Liver (tissue), 5 donors: ENCODE results near the gene DEPDC5. TPM values are rescaled to one million over a fixed set of nuclear protein-coding genes. Genes with fewer than 3 reads are reported as not detected.

Source experiments
- polyA plus RNA-seq, 2 donors: library from polyadenylated mRNA; stranded (reverse) in 1 of 2; unstranded in 1 of 2; fragments of 200-250 nt in 1 of 2; fragments of >200 nt in 1 of 2; fragmentation: Nextera tagmentation in 1 of 2; extraction: Ambion mirVana in 1 of 2; gene quantifications; one replicate each; pipeline versions ENCODE4 v1.2.1 to v1.2.3, GENCODE V29; 2013 to 2015
- small RNA-seq: library from RNA; depleted of rRNA; stranded (forward); fragments of <200 nt; gene quantifications from one replicate; pipeline ENCODE3, GENCODE V24; 2014
- total RNA-seq, 2 donors: library from RNA; depleted of rRNA; stranded (reverse); fragments of >200 nt; gene quantifications; one replicate each; pipeline ENCODE4 v1.2.3, GENCODE V29; 2014
- donor health status: healthy.
- donor health status: healthy.
- donor health status: healthy.

Gene DEPDC5
- total and polyA plus RNA-seq, 4 donors, result 5.5 to 19.4 (median 12.6) TPM

Small RNA genes lying within 50 kb of the gene (small RNA-seq; reads per million reads assigned to genes)
- gene RN7SL20P, result not detected

Other genes with a start within 250 kb of the DEPDC5 start
- gene PISD, start 91.8 kb upstream of the DEPDC5 start, total RNA-seq, result 10 to 100 TPM; 24.3 to 28.3 TPM
- 10 to 100 TPM; 14.7 to 16.5 TPM for gene PISD, start 91.8 kb upstream of the DEPDC5 start, polyA plus RNA-seq
- 10 to 100 TPM; 17.8 to 20.2 TPM for gene PRR14L, start 3.9 kb upstream of the DEPDC5 start, total RNA-seq
- 1 to 10 TPM; 4.5 to 9.1 TPM for gene PRR14L, start 3.9 kb upstream of the DEPDC5 start, polyA plus RNA-seq
- gene YWHAH, start 190.5 kb downstream of the DEPDC5 start, total RNA-seq, result 10 to 100 TPM; 26.1 to 75.0 TPM
- 10 to 100 TPM; 39.9 to 45.0 TPM for gene YWHAH, start 190.5 kb downstream of the DEPDC5 start, polyA plus RNA-seq